BLaER1 treated with 17β-estradiol and CSF1 and Interleukin-3, amounts not matched to agents 10 nM and 100 nM (cell line): ENCODE measurements around the gene UQCRC2.

ENCODE experiments used
- H3K27ac ChIP-seq, 11 experiments: shearing (Covaris generic); formaldehyde crosslinking; 2 replicates each; pipeline ENCODE4 v1.8.1; 2022
- H3K27me3 ChIP-seq, 11 experiments: shearing (Covaris generic); formaldehyde crosslinking; 2 replicates each; pipeline ENCODE4 v1.8.1; 2022
- H3K36me3 ChIP-seq, 11 experiments: shearing (Covaris generic); formaldehyde crosslinking; 2 replicates each; pipeline ENCODE4 v1.8.1; 2022
- H3K4me1 ChIP-seq, 10 experiments: shearing (Covaris generic); formaldehyde crosslinking; 2 replicates each; pipeline ENCODE4 v1.8.1; 2022
- H3K4me2 ChIP-seq, 11 experiments: shearing (Covaris generic); formaldehyde crosslinking; 2 replicates each; pipeline ENCODE4 v1.8.1; 2022
- H3K4me3 ChIP-seq, 10 experiments: shearing (Covaris generic); formaldehyde crosslinking; 2 replicates each; pipeline ENCODE4 v1.8.1; 2022
- H3K9ac ChIP-seq, 11 experiments: shearing (Covaris generic); formaldehyde crosslinking; 2 replicates each; pipeline ENCODE4 v1.8.1; 2022
- H3K9me3 ChIP-seq, 11 experiments: shearing (Covaris generic); formaldehyde crosslinking; replicated peaks in 1 of 11; 2 replicates each; pipeline ENCODE4 v1.8.1; 2022
- H4K20me1 ChIP-seq, 11 experiments: shearing (Covaris generic); formaldehyde crosslinking; 2 replicates each; pipeline ENCODE4 v1.8.1; 2022
- Cebpa-rat ChIP-seq, 11 experiments: shearing (Covaris generic); IDR thresholded peaks; 2 replicates each; pipeline ENCODE4 v1.8.1; 2022

Gene UQCRC2

GRCh38 chr16:22003195-22003594, 50.0 kb downstream of the UQCRC2 start:
- Histone ChIP-seq H3K27ac (no peak overlapping the region), H3K27me3 (peaks cover 0 to 6% (median 0%) of the 10 kb centered on the region in 11 experiments; a peak in 1 of 22 replicates), H3K4me2 (no peak overlapping the region), H3K4me3 (no peak overlapping the region), H3K9ac (no peak overlapping the region), H3K4me1 (peaks cover 7 to 15% (median 12%) of the 10 kb centered on the region in 10 experiments; a peak in 19 of 20 replicates), H3K36me3 (no peaks in the 10 kb centered on the region), H4K20me1 (no peaks in the 10 kb centered on the region), H3K9me3 (no peaks in the 10 kb centered on the region)
- no peak for TF ChIP-seq Cebpa-rat (IDR thresholded peaks at IDR 0.05)

DNA sequence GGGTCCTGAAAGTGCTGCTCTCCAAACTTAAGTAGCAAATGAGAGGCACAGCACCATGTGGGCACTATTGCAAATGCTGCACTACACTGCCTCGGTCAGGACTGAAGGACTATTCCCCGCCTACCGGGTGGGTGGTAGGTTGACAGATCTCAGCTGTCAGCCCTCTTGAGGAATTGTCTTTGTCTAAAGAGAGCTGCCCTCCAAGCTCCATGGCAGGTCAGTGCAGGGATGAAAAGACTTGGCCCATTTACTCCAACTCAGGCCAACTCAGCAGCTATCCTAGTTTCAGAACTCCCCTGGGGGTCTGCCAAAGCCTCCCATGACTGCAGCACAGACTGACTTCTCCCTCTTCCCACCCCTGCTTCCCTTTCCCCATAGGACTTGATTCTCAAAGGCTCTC, 51.2 kb downstream of the UQCRC2 start:
- H3K27ac ChIP-seq, result no peak overlapping the region
- peaks cover 0 to 11% (median 7%) of the 10 kb centered on the region in 11 experiments; a peak in 18 of 22 replicates for H4K20me1 ChIP-seq
- H3K4me1 ChIP-seq, result peaks cover 14 to 23% (median 17%) of the 10 kb centered on the region in 10 experiments
- H3K27me3 ChIP-seq, result peaks cover 0 to 6% (median 0%) of the 10 kb centered on the region in 11 experiments; a peak in 1 of 22 replicates
- no peak overlapping the region for H3K9ac ChIP-seq
- no peak for TF ChIP-seq Cebpa-rat (IDR thresholded peaks at IDR 0.05)
- H3K9me3 ChIP-seq, result no peaks in the 10 kb centered on the region
- no peaks in the 10 kb centered on the region for H3K36me3 ChIP-seq
- no peak overlapping the region for H3K4me2 ChIP-seq
- no peak overlapping the region for H3K4me3 ChIP-seq

GRCh38 chr16:22005746-22006145, 52.6 kb downstream of the UQCRC2 start:
- Histone ChIP-seq H3K4me3 (no peak overlapping the region), H3K9ac (no peak overlapping the region), H4K20me1 (peaks cover 0 to 25% (median 21%) of the 10 kb centered on the region in 11 experiments; a peak in 19 of 22 replicates), H3K27ac (no peak overlapping the region), H3K36me3 (no peaks in the 10 kb centered on the region), H3K4me1 (peaks cover 19 to 30% (median 24%) of the 10 kb centered on the region in 10 experiments), H3K4me2 (no peak overlapping the region), H3K27me3 (peaks cover 0 to 6% (median 0%) of the 10 kb centered on the region in 11 experiments; a peak in 1 of 22 replicates), H3K9me3 (no peaks in the 10 kb centered on the region)
- TF ChIP-seq Cebpa-rat (IDR thresholded peaks at IDR 0.05), result no peak

DNA sequence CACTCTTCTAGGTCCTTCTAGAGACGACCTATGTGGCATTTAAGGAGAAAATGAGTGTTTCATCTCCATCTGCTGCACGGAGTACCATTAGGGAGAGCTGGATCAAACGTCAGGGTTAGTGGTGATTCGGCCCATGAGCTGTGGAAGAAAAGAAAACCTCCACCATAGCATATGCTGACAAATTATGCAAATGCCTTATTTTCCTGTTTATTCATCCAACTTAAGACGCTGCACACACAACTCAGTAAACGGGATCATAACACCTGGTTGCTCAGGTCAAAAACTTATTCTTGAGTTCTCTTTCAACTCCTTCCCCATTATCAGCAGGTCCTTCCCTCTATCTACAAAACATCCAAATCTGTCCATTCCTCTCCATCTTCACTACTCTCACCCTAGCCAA, 53.5 kb downstream of the UQCRC2 start:
- Histone ChIP-seq H3K27ac (no peak overlapping the region), H3K27me3 (peaks cover 0 to 6% (median 0%) of the 10 kb centered on the region in 11 experiments; a peak in 1 of 22 replicates), H3K36me3 (no peaks in the 10 kb centered on the region), H3K9me3 (no peaks in the 10 kb centered on the region), H3K4me2 (peak overlapping the region; percentile 77 to 97 (median 92)), H3K4me3 (peak overlapping the region in 4 of 10 experiments; percentile 93 to 98 (median 96); a peak in 5 of 20 replicates), H3K4me1 (peaks cover 14 to 25% (median 22%) of the 10 kb centered on the region in 10 experiments), H3K9ac (no peak overlapping the region), H4K20me1 (peaks cover 4 to 34% (median 30%) of the 10 kb centered on the region in 11 experiments; a peak in 20 of 22 replicates)
- TF ChIP-seq Cebpa-rat (IDR thresholded peaks at IDR 0.05), result no peak

GRCh38 chr16:22007159-22007508, 54.0 kb downstream of the UQCRC2 start:
- H3K27me3 ChIP-seq, result peaks cover 0 to 6% (median 0%) of the 10 kb centered on the region in 11 experiments; a peak in 1 of 22 replicates
- peak overlapping the region; percentile 78 to 98 (median 95) for H3K4me3 ChIP-seq
- peak overlapping the region; percentile 81 to 93 (median 88) for H3K9ac ChIP-seq
- peaks cover 7 to 39% (median 35%) of the 10 kb centered on the region in 11 experiments; a peak in 20 of 22 replicates for H4K20me1 ChIP-seq
- H3K4me1 ChIP-seq, result peaks cover 14 to 25% (median 22%) of the 10 kb centered on the region in 10 experiments
- no peaks in the 10 kb centered on the region for H3K36me3 ChIP-seq
- TF ChIP-seq Cebpa-rat (IDR thresholded peaks at IDR 0.05), result no peak
- H3K4me2 ChIP-seq, result peak overlapping the region; percentile 77 to 97 (median 92)
- H3K27ac ChIP-seq, result peak overlapping the region in 5 of 11 experiments; percentile 67 to 85 (median 81); a peak in 5 of 22 replicates
- H3K9me3 ChIP-seq, result no peaks in the 10 kb centered on the region

DNA sequence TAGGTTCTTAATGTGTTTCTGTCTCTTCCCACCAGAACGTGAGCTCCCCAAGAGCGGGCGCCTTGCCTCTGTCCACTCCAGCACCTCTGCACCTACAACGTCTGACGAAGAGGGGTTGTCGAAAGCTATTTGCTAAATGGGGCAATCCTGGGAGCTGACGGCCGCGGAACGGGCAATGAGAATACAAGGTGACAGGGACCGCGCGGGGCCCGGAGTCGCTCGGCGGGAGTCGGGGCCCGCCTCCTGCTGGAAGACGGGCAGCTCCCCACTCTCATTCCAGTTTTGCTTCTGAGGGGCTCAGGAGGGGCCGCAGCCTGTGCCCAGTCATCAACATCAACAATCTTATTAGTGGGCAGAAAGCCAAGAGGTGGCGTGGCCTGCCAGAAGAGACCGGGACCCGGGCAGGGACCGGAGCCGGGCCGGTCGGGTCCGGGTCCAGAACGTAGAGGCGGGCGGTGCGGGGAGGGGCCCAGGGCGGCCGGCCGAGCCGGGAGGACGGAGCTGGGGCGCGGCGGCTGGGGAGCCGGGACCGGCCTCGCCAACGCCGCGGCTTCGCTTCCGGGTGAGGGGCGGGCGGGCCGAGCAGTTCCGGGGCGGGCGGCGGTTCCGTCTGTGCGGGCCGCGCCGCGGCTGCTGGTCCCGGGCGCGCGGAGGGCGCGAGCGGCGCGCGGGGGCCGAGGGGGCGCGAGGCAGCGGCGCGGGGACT, 54.5 kb downstream of the UQCRC2 start, which contains the start of gene MOSMO:
Gene MOSMO, plus strand, starts transcription at position 603 of the 706 bp plus-strand sequence. CDS start 191 bp downstream, outside the sequence.
- no peaks in the 10 kb centered on the region for H3K9me3 ChIP-seq
- H3K4me3 ChIP-seq, result peak within 1 kb of the TSS; percentile 78 to 98 (median 95)
- H3K4me1 ChIP-seq, result peaks cover 14 to 25% (median 22%) of the 10 kb centered on the region in 10 experiments
- H3K27me3 ChIP-seq, result peaks cover 0 to 6% (median 0%) of the 10 kb centered on the region in 11 experiments; a peak in 1 of 22 replicates
- peak within 1 kb of the TSS; percentile 67 to 87 (median 82) for H3K27ac ChIP-seq
- no peak for TF ChIP-seq Cebpa-rat (IDR thresholded peaks at IDR 0.05)
- H3K36me3 ChIP-seq, result no peaks in the 10 kb centered on the region
- peaks cover 13 to 44% (median 40%) of the 10 kb centered on the region in 11 experiments; a peak in 20 of 22 replicates for H4K20me1 ChIP-seq
- peak within 1 kb of the TSS; percentile 81 to 93 (median 88) for H3K9ac ChIP-seq
- H3K4me2 ChIP-seq, result peak within 1 kb of the TSS; percentile 92 to 100 (median 99)

DNA sequence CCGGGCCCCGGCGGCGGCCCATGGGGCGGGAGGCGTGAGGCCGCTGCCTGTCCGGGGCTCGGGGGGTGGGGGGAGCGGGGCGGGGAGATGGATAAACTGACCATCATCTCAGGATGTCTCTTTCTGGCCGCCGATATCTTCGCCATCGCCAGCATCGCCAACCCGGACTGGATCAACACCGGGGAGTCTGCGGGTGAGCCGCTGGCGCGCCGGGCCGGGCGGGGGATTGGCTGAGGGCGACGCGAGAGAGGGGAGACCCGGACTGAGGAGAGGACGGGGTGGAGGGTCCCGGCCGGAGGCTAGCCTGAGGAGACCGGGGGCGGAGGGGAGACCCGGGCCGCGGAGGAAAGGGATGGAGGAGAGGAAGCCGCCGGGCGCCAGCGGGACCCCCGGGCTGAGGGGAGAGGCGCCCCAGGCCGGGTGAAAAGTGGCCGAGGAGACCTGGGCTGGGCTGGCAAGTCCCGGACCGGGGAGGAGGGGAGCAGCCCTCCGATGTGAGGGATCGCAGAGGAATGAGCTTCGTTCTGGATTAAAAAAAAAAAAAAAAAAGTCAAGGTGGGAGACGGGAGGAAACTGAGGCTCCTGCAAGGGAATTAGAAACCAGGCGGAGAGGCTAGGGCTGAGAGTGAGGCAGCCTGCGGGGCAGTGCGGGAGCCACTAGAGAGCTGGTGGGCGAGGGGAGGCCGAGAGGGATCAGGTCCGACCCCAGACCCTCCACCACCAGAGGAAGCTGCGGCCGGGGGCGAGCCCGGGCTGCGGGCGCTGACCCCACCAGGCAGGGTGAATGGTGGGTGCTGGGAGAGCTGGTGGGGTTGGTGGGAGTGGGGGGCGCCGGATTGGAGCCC, 55.3 kb downstream of the UQCRC2 start:
- peaks cover 0 to 6% (median 0%) of the 10 kb centered on the region in 11 experiments; a peak in 1 of 22 replicates for H3K27me3 ChIP-seq
- peak overlapping the region; percentile 88 to 100 (median 99) for H3K4me2 ChIP-seq
- H4K20me1 ChIP-seq, result peaks cover 20 to 52% (median 48%) of the 10 kb centered on the region in 11 experiments; a peak in 20 of 22 replicates
- H3K27ac ChIP-seq, result peak overlapping the region; percentile 67 to 87 (median 82); a peak in 21 of 22 replicates
- H3K9me3 ChIP-seq, result no peaks in the 10 kb centered on the region
- TF ChIP-seq Cebpa-rat (IDR thresholded peaks at IDR 0.05), result no peak
- peak overlapping the region; percentile 78 to 98 (median 95) for H3K4me3 ChIP-seq
- no peaks in the 10 kb centered on the region for H3K36me3 ChIP-seq
- H3K9ac ChIP-seq, result peak overlapping the region; percentile 81 to 93 (median 88)
- peaks cover 14 to 25% (median 22%) of the 10 kb centered on the region in 10 experiments for H3K4me1 ChIP-seq

GRCh38 chr16:22010902-22011301, 57.7 kb downstream of the UQCRC2 start:
- Histone ChIP-seq H3K4me3 (no peak overlapping the region), H3K4me1 (peaks cover 18 to 30% (median 23%) of the 10 kb centered on the region in 10 experiments), H3K9me3 (no peaks in the 10 kb centered on the region), H3K27ac (no peak overlapping the region), H4K20me1 (peaks cover 43 to 75% (median 67%) of the 10 kb centered on the region in 11 experiments; a peak in 20 of 22 replicates), H3K27me3 (peaks cover 0 to 6% (median 0%) of the 10 kb centered on the region in 11 experiments; a peak in 1 of 22 replicates), H3K9ac (no peak overlapping the region), H3K4me2 (peak overlapping the region in 1 of 11 experiments; percentile 2; a peak in 1 of 22 replicates), H3K36me3 (no peaks in the 10 kb centered on the region)
- no peak for TF ChIP-seq Cebpa-rat (IDR thresholded peaks at IDR 0.05)
